Tibial artery (tissue), 4 donors: ENCODE results near the gene TMEM38B.
A peak's percentile ranks its signal among the peaks of the same experiment; 100 is the strongest.
"Not testable (repeated sequence)": the region's sequence is repeated elsewhere in the genome, so short reads cannot be mapped to it uniquely, and the experiment has no call there.

Experiments used
- DNase-seq, 2 donors: peaks; one replicate each; pipeline ENCODE4 v3.0.0-alpha.2; 2019
- H3K27ac ChIP-seq, 2 donors: fragments of 200-600 bp; sonication (generic) in 1 of 2; 1 replicate in 1 of 2; 2 replicates in 1 of 2; pipeline ENCODE4 v1.5.1; 2018 to 2019; ENCODE audit warnings: mild to moderate bottlenecking in 1 of 2
- H3K27me3 ChIP-seq, 2 donors: fragments of 200-600 bp; sonication (generic) in 1 of 2; one replicate each; pipeline versions ENCODE4 v1.5.1 to v1.6.0; 2016 to 2019
- H3K36me3 ChIP-seq, 3 donors: fragments of 200-600 bp; sonication (generic) in 2 of 3; one replicate each; pipeline ENCODE4 v1.5.1; 2016 to 2019; ENCODE audit warnings: mild to moderate bottlenecking in 2 of 3
- H3K4me1 ChIP-seq, 4 donors: fragments of 200-600 bp; sonication (generic) in 2 of 4; 1 replicate in 3 of 4; 2 replicates in 1 of 4; pipeline ENCODE4 v1.5.1; 2016 to 2019
- H3K4me3 ChIP-seq, 2 donors: fragments of 200-600 bp; sonication (generic) in 1 of 2; 1 replicate in 1 of 2; 2 replicates in 1 of 2; pipeline ENCODE4 v1.5.1; 2018 to 2019; ENCODE audit warnings: mild to moderate bottlenecking in 2 of 2
- H3K9me3 ChIP-seq, 3 donors: fragments of 200-600 bp; sonication (generic) in 1 of 3; one replicate each; pipeline ENCODE4 v1.5.1; 2016 to 2019
- CTCF ChIP-seq, 2 experiments: fragments of 200-600 bp in 1 of 2; fragments of 450-650 bp in 1 of 2; IDR thresholded peaks; one replicate each; pipeline ENCODE4 v1.5.1; 2017 to 2019; ENCODE audit warnings: antibody characterized with exemption in 2 of 2, mild to moderate bottlenecking in 1 of 2, moderate library complexity in 1 of 2
- intact Hi-C: fragments of 100-400 bp; cut with DNase I; formaldehyde crosslinking; loops from one replicate; pipeline ENCODE4 v1.15.0; 2023; ENCODE audit warnings: low total_unique reads

The TMEM38B gene

GRCh38 chr9:105702207-105702606 lies 7.9 kb downstream of the TMEM38B start:
- no peak for DNase-seq
- intact Hi-C loops: no loop called here
- peaks cover 0 to 14% (median 12%) of the 10 kb centered on the region in 3 donors for H3K36me3 ChIP-seq
- H3K4me3 ChIP-seq: no peak overlapping the region
- no peaks in the 10 kb centered on the region for H3K9me3 ChIP-seq
- H3K27ac ChIP-seq: peak overlapping the region in 1 of 2 donors; percentile 29
- TF ChIP-seq CTCF (IDR thresholded peaks at IDR 0.05): no peak
- H3K4me1 ChIP-seq: peaks cover 0 to 53% (median 3%) of the 10 kb centered on the region in 4 donors
- H3K27me3 ChIP-seq: no peaks in the 10 kb centered on the region

GRCh38 chr9:105703638-105704037 lies 9.3 kb downstream of the TMEM38B start:
- DNase-seq, intact Hi-C loops, H3K4me3 ChIP-seq, H3K27ac ChIP-seq, H3K9me3 ChIP-seq, H3K27me3 ChIP-seq: not testable (repeated sequence)
- peaks cover 0 to 40% (median 1%) of the 10 kb centered on the region in 4 donors for H3K4me1 ChIP-seq
- peaks cover 0 to 14% (median 12%) of the 10 kb centered on the region in 3 donors for H3K36me3 ChIP-seq

GRCh38 chr9:105706156-105706555 lies 11.8 kb downstream of the TMEM38B start:
- Histone ChIP-seq H3K27ac (no peak overlapping the region), H3K27me3 (no peaks in the 10 kb centered on the region), H3K4me1 (peaks cover 0 to 16% (median 0%) of the 10 kb centered on the region in 4 donors), H3K36me3 (peaks cover 5 to 16% (median 14%) of the 10 kb centered on the region in 3 donors), H3K9me3 (no peaks in the 10 kb centered on the region), H3K4me3 (no peak overlapping the region)
- DNase-seq: no peak
- intact Hi-C loops: no loop called here
- TF ChIP-seq CTCF (IDR thresholded peaks at IDR 0.05): no peak

GRCh38 chr9:105708405-105708804 lies 14.1 kb downstream of the TMEM38B start:
- H3K36me3 ChIP-seq: peaks cover 7 to 22% (median 14%) of the 10 kb centered on the region in 3 donors
- TF ChIP-seq CTCF (IDR thresholded peaks at IDR 0.05): no peak
- H3K4me3 ChIP-seq: no peak overlapping the region
- no peaks in the 10 kb centered on the region for H3K4me1 ChIP-seq
- H3K27ac ChIP-seq: no peak overlapping the region
- no peaks in the 10 kb centered on the region for H3K27me3 ChIP-seq
- no peaks in the 10 kb centered on the region for H3K9me3 ChIP-seq
- intact Hi-C loops: no loop called here
- no peak for DNase-seq

- Histone ChIP-seq H3K27ac (no peak overlapping the region), H3K9me3 (no peaks in the 10 kb centered on the region), H3K36me3 (peaks cover 14 to 28% (median 16%) of the 10 kb centered on the region in 3 donors), H3K27me3 (no peaks in the 10 kb centered on the region), H3K4me3 (no peak overlapping the region), H3K4me1 (no peaks in the 10 kb centered on the region)
- intact Hi-C loops: loop anchor here (10.0 kb wide), 1 partner anchor 96 kb away; no protein-coding TSS in a partner anchor
- no peak for DNase-seq
- no peak for TF ChIP-seq CTCF (IDR thresholded peaks at IDR 0.05)
These were observed 16.3 kb downstream of the TMEM38B start for GRCh38 chr9:105710638-105711037.

GRCh38 chr9:105711867-105712266 lies 17.5 kb downstream of the TMEM38B start:
- intact Hi-C loops: loop anchor here (10.0 kb wide), 1 partner anchor 97 kb away; no protein-coding TSS in a partner anchor
- Histone ChIP-seq H3K36me3 (peaks cover 2 to 17% (median 16%) of the 10 kb centered on the region in 3 donors), H3K9me3 (no peaks in the 10 kb centered on the region), H3K27ac (no peak overlapping the region), H3K4me1 (no peaks in the 10 kb centered on the region), H3K4me3 (no peak overlapping the region), H3K27me3 (no peaks in the 10 kb centered on the region)
- no peak for TF ChIP-seq CTCF (IDR thresholded peaks at IDR 0.05)
- DNase-seq: no peak
